Mucosa of stomach (tissue), 1 donor: ENCODE results near the gene FRZB.

ENCODE experiments used
- H3K27me3 ChIP-seq: one replicate; pipeline ENCODE4 v1.7.0; 2013; ENCODE audit warnings: mild to moderate bottlenecking, low read length; ENCODE audit not compliant: control insufficient read depth, insufficient read depth
- H3K36me3 ChIP-seq: one replicate; pipeline ENCODE4 v1.7.0; 2013; ENCODE audit warnings: low read length; ENCODE audit not compliant: control insufficient read depth, insufficient read depth
- H3K4me1 ChIP-seq: one replicate; pipeline ENCODE4 v1.7.0; 2013; ENCODE audit warnings: mild to moderate bottlenecking, low read length; ENCODE audit not compliant: control insufficient read depth, insufficient read depth
- H3K4me3 ChIP-seq: one replicate; pipeline ENCODE4 v1.7.0; 2013; ENCODE audit warnings: low read length
- H3K9ac ChIP-seq: one replicate; pipeline ENCODE4 v1.7.0; 2013; ENCODE audit warnings: mild to moderate bottlenecking, low read length, moderate library complexity
- H3K9me3 ChIP-seq: one replicate; pipeline ENCODE4 v1.7.0; 2013; ENCODE audit warnings: mild to moderate bottlenecking, low read length, moderate library complexity; ENCODE audit not compliant: control insufficient read depth
- donor health status: Pancreatic carcinoma.

FRZB gene

GRCh38 chr2:182814804-182815203, 51.6 kb downstream of the FRZB start:
- H3K27me3 ChIP-seq, result no peaks in the 10 kb centered on the region
- no peak overlapping the region for H3K9ac ChIP-seq
- H3K4me1 ChIP-seq, result no peaks in the 10 kb centered on the region
- H3K9me3 ChIP-seq, result no peaks in the 10 kb centered on the region
- no peak overlapping the region for H3K4me3 ChIP-seq
- H3K36me3 ChIP-seq, result no peaks in the 10 kb centered on the region

GRCh38 chr2:182814380-182814779, 52.1 kb downstream of the FRZB start:
- Histone ChIP-seq H3K27me3 (no peaks in the 10 kb centered on the region), H3K4me3 (no peak overlapping the region), H3K9ac (no peak overlapping the region), H3K4me1 (no peaks in the 10 kb centered on the region), H3K36me3 (no peaks in the 10 kb centered on the region), H3K9me3 (no peaks in the 10 kb centered on the region)

GRCh38 chr2:182810087-182810486, 56.4 kb downstream of the FRZB start:
- Histone ChIP-seq H3K9me3 (no peaks in the 10 kb centered on the region), H3K9ac (no peak overlapping the region), H3K4me1 (no peaks in the 10 kb centered on the region), H3K27me3 (no peaks in the 10 kb centered on the region), H3K4me3 (no peak overlapping the region), H3K36me3 (no peaks in the 10 kb centered on the region)

GRCh38 chr2:182807319-182807718, 59.1 kb downstream of the FRZB start:
- H3K36me3 ChIP-seq, result no peaks in the 10 kb centered on the region
- no peaks in the 10 kb centered on the region for H3K27me3 ChIP-seq
- no peak overlapping the region for H3K4me3 ChIP-seq
- H3K9ac ChIP-seq, result no peak overlapping the region
- H3K9me3 ChIP-seq, result no peaks in the 10 kb centered on the region
- no peaks in the 10 kb centered on the region for H3K4me1 ChIP-seq

GRCh38 chr2:182804128-182804527, 62.3 kb downstream of the FRZB start:
- Histone ChIP-seq H3K4me3 (no peak overlapping the region), H3K27me3 (no peaks in the 10 kb centered on the region), H3K9ac (no peak overlapping the region), H3K9me3 (no peaks in the 10 kb centered on the region), H3K4me1 (no peaks in the 10 kb centered on the region), H3K36me3 (no peaks in the 10 kb centered on the region)

- Histone ChIP-seq H3K4me3 (no peak overlapping the region), H3K4me1 (no peaks in the 10 kb centered on the region), H3K9ac (no peak overlapping the region), H3K36me3 (no peaks in the 10 kb centered on the region), H3K27me3 (no peaks in the 10 kb centered on the region), H3K9me3 (no peaks in the 10 kb centered on the region)
These were observed 67.7 kb downstream of the FRZB start for GRCh38 chr2:182798736-182799135.

GRCh38 chr2:182792441-182792840, 74.0 kb downstream of the FRZB start:
- H3K4me3 ChIP-seq, result no peak overlapping the region
- no peaks in the 10 kb centered on the region for H3K9me3 ChIP-seq
- no peaks in the 10 kb centered on the region for H3K36me3 ChIP-seq
- no peaks in the 10 kb centered on the region for H3K27me3 ChIP-seq
- no peak overlapping the region for H3K9ac ChIP-seq
- no peaks in the 10 kb centered on the region for H3K4me1 ChIP-seq

- Histone ChIP-seq H3K4me3 (no peak overlapping the region), H3K36me3 (no peaks in the 10 kb centered on the region), H3K9me3 (no peaks in the 10 kb centered on the region), H3K27me3 (no peaks in the 10 kb centered on the region), H3K9ac (no peak overlapping the region), H3K4me1 (no peaks in the 10 kb centered on the region)
These were observed 81.7 kb downstream of the FRZB start for GRCh38 chr2:182784777-182785176.

GRCh38 chr2:182784058-182784706, 82.3 kb downstream of the FRZB start:
- Histone ChIP-seq H3K27me3 (no peaks in the 10 kb centered on the region), H3K4me3 (no peak overlapping the region), H3K9ac (no peak overlapping the region), H3K4me1 (no peaks in the 10 kb centered on the region), H3K9me3 (no peaks in the 10 kb centered on the region), H3K36me3 (no peaks in the 10 kb centered on the region)
